ENCODE measurements around the gene CDH4. TPM values are rescaled to one million over a fixed set of nuclear protein-coding genes. Genes with fewer than 3 reads are reported as not detected.

Gene CDH4
- total and polyA plus RNA-seq, 2 donors (not counting 3 experiments of a cell fraction or from before 2014, with no cell fraction given), result 0.17 to 0.51 TPM

- no peak overlapping the region for H3K4me3 ChIP-seq (replicated peaks in 1 of 3; ENCODE audit: insufficient read depth in 1 of 3, low read depth in 1 of 3, low read length in 3 of 3)
Observed at GRCh38 chr20:61436667-61437279, 184.7 kb downstream of the CDH4 start.

More at GRCh38 chr20:61436667-61437279, 184.7 kb downstream of the CDH4 start:
- dilution Hi-C loops (cut with MboI; ENCODE audit: extremely low pct_ligation_motif_present, low sequenced_read_pairs), result no loop called here
- DNase-seq (ENCODE audit: low read depth, low spot score) (no peak), FAIRE-seq (no peak)
- Histone ChIP-seq H3K27me3 (ENCODE audit: control insufficient read depth in 2 of 2, insufficient read depth in 2 of 2, low read length in 2 of 2) (no peaks in the 10 kb centered on the region), H3K36me3 (ENCODE audit: control insufficient read depth in 2 of 2, extremely low read depth in 1 of 2, insufficient read depth in 2 of 2, low read length in 2 of 2) (no peaks in the 10 kb centered on the region), H3K4me2 (ENCODE audit: insufficient read depth, low read length) (no peak overlapping the region), H3K4me1 (ENCODE audit: control insufficient read depth, extremely low read depth, insufficient read depth, low read length) (no peaks in the 10 kb centered on the region), H2AFZ (ENCODE audit: low read depth, low read length) (no peak overlapping the region), H3K9ac (replicated peaks; ENCODE audit: extremely low read depth, insufficient read depth, low read length) (no peak overlapping the region), H3K9me1 (replicated peaks; ENCODE audit: control insufficient read depth, extremely low read depth, insufficient read depth, low read length) (no peaks in the 10 kb centered on the region), H3K9me3 (replicated peaks; ENCODE audit: control insufficient read depth, insufficient read depth, low read length) (peaks cover 4% of the 10 kb centered on the region), H3K79me2 (ENCODE audit: control insufficient read depth, insufficient read depth, low read length) (no peaks in the 10 kb centered on the region), H4K20me1 (replicated peaks; ENCODE audit: control insufficient read depth, extremely low read depth, insufficient read depth, low read length) (no peaks in the 10 kb centered on the region), H3K27ac (ENCODE audit: insufficient read depth, low read depth, low read length) (no peak overlapping the region)
- ChIA-PET CTCF (no interaction called here), POLR2A (no interaction called here)
- TF ChIP-seq GATA2 (IDR thresholded peaks at IDR 0.05; ENCODE audit: insufficient read depth, insufficient read length, low read depth, low read length) (no peak), CTCF (IDR thresholded peaks at IDR 0.05; ENCODE audit: extremely low read depth in 1 of 2, insufficient read depth in 1 of 2, low read depth in 1 of 2, low read length in 2 of 2) (no peak), POLR2AphosphoS5 (IDR thresholded peaks at IDR 0.05; ENCODE audit: insufficient read depth, low read depth, low read length) (no peak), MAX (IDR thresholded peaks at IDR 0.05; ENCODE audit: insufficient read depth, insufficient read length) (no peak), MYC (IDR thresholded peaks at IDR 0.05; ENCODE audit: low read depth, low read length) (no peak), EZH2 (IDR thresholded peaks at IDR 0.05; ENCODE audit: borderline replicate concordance, low read depth, low read length, severe bottlenecking) (no peak), JUN (IDR thresholded peaks at IDR 0.05; ENCODE audit: borderline replicate concordance, insufficient read depth, insufficient read length, low read depth) (no peak), POLR2A (IDR thresholded peaks at IDR 0.05; ENCODE audit: low read depth, low read length) (no peak), FOS (IDR thresholded peaks at IDR 0.05; ENCODE audit: borderline replicate concordance, insufficient read depth, low read length) (no peak)
- intact Hi-C loops (cut with micrococcal nuclease), result loop anchor here (2.0 kb wide), 1 partner anchor 30 kb away; no protein-coding TSS in a partner anchor
- no TSS peak for BruUV-seq (replicated peaks)

Measured in endothelial cell of umbilical vein (primary cell).